ENCODE measurements around the gene RGS9.

DNA sequence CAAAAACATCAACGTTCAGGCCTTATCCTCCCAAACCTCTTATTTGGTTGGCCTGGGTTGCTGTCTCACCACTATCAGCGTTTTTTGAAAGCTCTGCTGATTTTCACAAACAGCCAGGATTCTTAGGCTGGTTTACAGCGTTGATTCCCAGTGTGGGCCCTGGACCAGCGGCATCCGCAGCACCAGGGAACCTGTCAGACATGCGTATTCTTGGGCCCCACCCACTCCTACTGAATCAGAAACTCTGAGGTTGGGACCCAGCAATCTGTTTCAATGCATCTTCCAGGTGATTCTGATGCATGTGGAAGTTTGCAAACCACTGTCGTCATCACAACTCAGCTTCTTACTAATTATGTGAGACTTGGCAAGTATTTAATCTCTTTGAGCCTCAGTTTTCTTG lies 58.5 kb downstream of the RGS9 start:
- TF ChIP-seq, protein P1, sequence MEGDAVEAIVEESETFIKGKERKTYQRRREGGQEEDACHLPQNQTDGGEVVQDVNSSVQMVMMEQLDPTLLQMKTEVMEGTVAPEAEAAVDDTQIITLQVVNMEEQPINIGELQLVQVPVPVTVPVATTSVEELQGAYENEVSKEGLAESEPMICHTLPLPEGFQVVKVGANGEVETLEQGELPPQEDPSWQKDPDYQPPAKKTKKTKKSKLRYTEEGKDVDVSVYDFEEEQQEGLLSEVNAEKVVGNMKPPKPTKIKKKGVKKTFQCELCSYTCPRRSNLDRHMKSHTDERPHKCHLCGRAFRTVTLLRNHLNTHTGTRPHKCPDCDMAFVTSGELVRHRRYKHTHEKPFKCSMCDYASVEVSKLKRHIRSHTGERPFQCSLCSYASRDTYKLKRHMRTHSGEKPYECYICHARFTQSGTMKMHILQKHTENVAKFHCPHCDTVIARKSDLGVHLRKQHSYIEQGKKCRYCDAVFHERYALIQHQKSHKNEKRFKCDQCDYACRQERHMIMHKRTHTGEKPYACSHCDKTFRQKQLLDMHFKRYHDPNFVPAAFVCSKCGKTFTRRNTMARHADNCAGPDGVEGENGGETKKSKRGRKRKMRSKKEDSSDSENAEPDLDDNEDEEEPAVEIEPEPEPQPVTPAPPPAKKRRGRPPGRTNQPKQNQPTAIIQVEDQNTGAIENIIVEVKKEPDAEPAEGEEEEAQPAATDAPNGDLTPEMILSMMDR (IDR thresholded peaks at IDR 0.05), result no peak
- TF ChIP-seq POLR2AphosphoS5 (IDR thresholded peaks at IDR 0.05), result no peak
- TF ChIP-seq POLR2A (IDR thresholded peaks at IDR 0.05; ENCODE audit: low read depth), result no peak

Data from esophagus muscularis mucosa (tissue), 3 donors.